Gastroesophageal sphincter (tissue), 3 donors: Measurements from ENCODE around the gene GLI1.

ENCODE experiments used
- CTCF ChIP-seq, 4 experiments: fragments of 200-600 bp in 2 of 4; fragments of 450-650 bp in 2 of 4; sonication (generic) in 1 of 4; IDR thresholded peaks; one replicate each; pipeline ENCODE4 v1.5.1; 2017 to 2019; ENCODE audit warnings: antibody characterized with exemption in 4 of 4, mild to moderate bottlenecking in 2 of 4, moderate library complexity in 2 of 4
- POLR2AphosphoS5 ChIP-seq: sonication (generic); formaldehyde crosslinking; IDR thresholded peaks from one replicate; pipeline ENCODE4 v1.6.1; 2017; ENCODE audit warnings: antibody characterized with exemption

GRCh38 chr12:57469296-57470164, 9.9 kb downstream of the GLI1 start:
- TF ChIP-seq CTCF (IDR thresholded peaks at IDR 0.05) (no peak), POLR2AphosphoS5 (no peak)
